GM21529 (cell line): ENCODE data around the gene FMO5.
"Not testable (repeated sequence)": the region's sequence is repeated elsewhere in the genome, so short reads cannot be mapped to it uniquely, and the experiment has no call there.

Experiments
- ATAC-seq: cut with Tn5 transposase; IDR thresholded peaks from one replicate; pipeline ENCODE4 v1.9.1; 2021; ENCODE audit not compliant: unreplicated experiment

The FMO5 gene

GRCh38 chr1:147157116-147157515, 68.0 kb downstream of the FMO5 start:
- not testable (repeated sequence) for ATAC-seq

- ATAC-seq = no peak
Measured at GRCh38 chr1:147156642-147157041, 68.5 kb downstream of the FMO5 start.

GRCh38 chr1:147152772-147153171, 72.4 kb downstream of the FMO5 start:
- ATAC-seq = no peak

GRCh38 chr1:147151244-147151643, 73.9 kb downstream of the FMO5 start:
- ATAC-seq = no peak

GRCh38 chr1:147142886-147143285, 82.3 kb downstream of the FMO5 start:
- no peak for ATAC-seq
